Heart left ventricle (tissue), 16 donors: ENCODE data around the gene PRSS16. TPM values are rescaled to one million over a fixed set of nuclear protein-coding genes. Genes with fewer than 3 reads are reported as not detected.
"Not testable (repeated sequence)": the region's sequence is repeated elsewhere in the genome, so short reads cannot be mapped to it uniquely, and the experiment has no call there.

Source experiments
- ATAC-seq, 4 donors: fragments of 200-7000 bp; cut with Tn5 transposase; one replicate each; pipeline ENCODE4 v1.9.1; 2020 to 2022; ENCODE audit warnings: moderate library complexity in 4 of 4, mild to moderate bottlenecking in 3 of 4, moderate number of reproducible peaks in 1 of 4
- DNase-seq, 5 donors: peaks; one replicate each; pipeline ENCODE4 v3.0.0-alpha.2; 2020
- H3K27ac ChIP-seq, 12 donors: fragments of 200-600 bp; sonication (generic) in 4 of 12; one replicate each; pipeline versions ENCODE4 v1.5.0 to v1.8.0; 2016 to 2022; ENCODE audit warnings: mild to moderate bottlenecking in 2 of 12
- H3K27me3 ChIP-seq, 9 donors: fragments of 200-600 bp; sonication (generic) in 2 of 9; one replicate each; pipeline versions ENCODE4 v1.5.1 to v1.8.0; 2016 to 2022; ENCODE audit warnings: mild to moderate bottlenecking in 3 of 9
- H3K36me3 ChIP-seq, 9 donors: fragments of 200-600 bp; sonication (generic) in 2 of 9; one replicate each; pipeline versions ENCODE4 v1.5.0 to v1.8.0; 2018 to 2022; ENCODE audit warnings: mild to moderate bottlenecking in 2 of 9
- H3K4me1 ChIP-seq, 12 donors: fragments of 200-600 bp; sonication (generic) in 4 of 12; one replicate each; pipeline versions ENCODE4 v1.5.0 to v1.8.0; 2016 to 2022; ENCODE audit warnings: mild to moderate bottlenecking in 3 of 12
- H3K4me3 ChIP-seq, 12 donors: fragments of 200-600 bp; sonication (generic) in 4 of 12; one replicate each; pipeline versions ENCODE4 v1.5.0 to v1.8.0; 2017 to 2022; ENCODE audit warnings: mild to moderate bottlenecking in 9 of 12, moderate library complexity in 4 of 12
- H3K9me3 ChIP-seq, 12 donors: fragments of 200-600 bp; sonication (generic) in 4 of 12; one replicate each; pipeline versions ENCODE4 v1.5.0 to v1.8.0; 2016 to 2022; ENCODE audit warnings: mild to moderate bottlenecking in 1 of 12
- CTCF ChIP-seq, 12 donors: fragments of 200-600 bp; sonication (generic) in 4 of 12; IDR thresholded peaks; one replicate each; pipeline versions ENCODE4 v1.5.0 to v1.8.0; 2018 to 2022; ENCODE audit warnings: antibody characterized with exemption in 12 of 12, mild to moderate bottlenecking in 5 of 12
- POLR2A ChIP-seq, 2 donors: fragments of 450-650 bp; IDR thresholded peaks; one replicate each; pipeline ENCODE4 v1.6.1; 2017; ENCODE audit warnings: antibody characterized with exemption in 2 of 2, mild to moderate bottlenecking in 2 of 2, moderate library complexity in 2 of 2
- WGBS, 4 donors: extraction: QIAGEN DNeasy Blood & Tissue Kit in 2 of 4; methylation state at CpG; one replicate each; pipeline versions ENCODE4 v1.1.5 to v1.1.7; 2013 to 2018; 5-methylcytosine and 5-hydroxymethylcytosine counted together
- intact Hi-C, 10 donors: fragments of 100-400 bp; cut with DNase I; formaldehyde crosslinking; loops; one replicate each; pipeline versions ENCODE4 v1.11.1 to v1.14.2; 2022
- polyA plus RNA-seq, 2 donors: library from polyadenylated mRNA; stranded (reverse); fragments of 200-250 nt; gene quantifications; one replicate each; pipeline ENCODE4 v1.2.3, GENCODE V29; 2013
- total RNA-seq, 9 donors: library from RNA; depleted of rRNA in 2 of 9; stranded (reverse); fragments of >200 nt in 2 of 9; fragmentation: NEBNext Ultra II Directional in 3 of 9; extraction: Animal tissue kit (Norgen Biotek cat#: 25700) in 3 of 9; gene quantifications; one replicate each; pipeline versions ENCODE4 v1.1.0 to v1.2.4, GENCODE V29; 2016 to 2023
- donor health status: ischemic (EF 13 %, LVEDD 7.1; RV severe dilation, severe dysfunction).
- donor health status: healthy with polysubstance abuse.
- donor health status: DM: no; HTN: yes; CAD: no.
- donor health status: DM: no; HTN: no; CAD: no.
- donor health status: ischemic (EF 25% LVEDD 6.9; RV normal size, moderate dysfunction).
- donor health status: ischemic (EF 25% LVEDD 5.7; RV mildly dilated, moderate dysfunction).
- donor health status: healthy.
- donor health status: DM: yes; HTN: yes; CAD: no.
- donor health status: ischemic (EF 35%, LVEDD 5.7; RV mildly dilated, moderate dysfunction).
- donor health status: nonischemic (EF 11% LVEDD 7.7; RV severe dilation, severe dysfunction).
- donor health status: DM: yes; HTN: yes; CAD: no.
- donor health status: PGD.
- donor health status: ischemic (EF 29% LVEDD 5.4; RV normal size, mild dysfunction).
- donor health status: nonischemic (EF 23%, LVEDD 6.1; RV moderate dilation, normal function).

Gene PRSS16
- total and polyA plus RNA-seq, 11 donors, result 0.11 to 1.5 TPM; not detected in 9

- H3K4me1 ChIP-seq, result no peaks in the 10 kb centered on the region
- H3K9me3 ChIP-seq, result peaks cover 0 to 17% (median 0%) of the 10 kb centered on the region in 12 donors
- no peak overlapping the region for H3K4me3 ChIP-seq
- TF ChIP-seq CTCF (IDR thresholded peaks at IDR 0.05) (no peak), POLR2A (IDR thresholded peaks at IDR 0.05) (no peak)
- H3K36me3 ChIP-seq, result no peaks in the 10 kb centered on the region
- no peak for ATAC-seq
- intact Hi-C loops, result no loop called here
- no peak for DNase-seq
- WGBS, 4 donors, result 21 to 43% (median 28%) methylated on average over 29 of the region's 29 CpGs
- peaks cover 0 to 77% (median 51%) of the 10 kb centered on the region in 9 donors for H3K27me3 ChIP-seq
- no peak overlapping the region for H3K27ac ChIP-seq
These were observed 33.9 kb upstream of the PRSS16 start for GRCh38 chr6:27213544-27214125.

GRCh38 chr6:27214126-27214601, 33.3 kb upstream of the PRSS16 start:
- 24 to 33% (median 26%) methylated on average over 19 of the region's 19 CpGs for WGBS, 4 donors
- peaks cover 0 to 17% (median 0%) of the 10 kb centered on the region in 12 donors for H3K9me3 ChIP-seq
- no peak overlapping the region for H3K27ac ChIP-seq
- H3K36me3 ChIP-seq, result no peaks in the 10 kb centered on the region
- ATAC-seq (no peak), DNase-seq (no peak)
- intact Hi-C loops, result no loop called here
- H3K4me3 ChIP-seq, result no peak overlapping the region
- H3K27me3 ChIP-seq, result peaks cover 0 to 72% (median 46%) of the 10 kb centered on the region in 9 donors
- TF ChIP-seq POLR2A (IDR thresholded peaks at IDR 0.05), result no peak
- TF ChIP-seq CTCF (IDR thresholded peaks at IDR 0.05), result no peak
- H3K4me1 ChIP-seq, result no peaks in the 10 kb centered on the region

GRCh38 chr6:27216874-27217273, 30.6 kb upstream of the PRSS16 start:
- no peaks in the 10 kb centered on the region for H3K4me1 ChIP-seq
- TF ChIP-seq POLR2A (IDR thresholded peaks at IDR 0.05) (no peak), CTCF (IDR thresholded peaks at IDR 0.05) (no peak)
- H3K27ac ChIP-seq, result no peak overlapping the region
- intact Hi-C loops, result no loop called here
- peaks cover 0 to 58% (median 33%) of the 10 kb centered on the region in 9 donors for H3K27me3 ChIP-seq
- H3K9me3 ChIP-seq, result peaks cover 0 to 17% (median 0%) of the 10 kb centered on the region in 12 donors
- no peak for DNase-seq
- ATAC-seq, result no peak
- WGBS, 4 donors, result 91 to 94% (median 93%) methylated on average over 21 of the region's 21 CpGs
- H3K36me3 ChIP-seq, result no peaks in the 10 kb centered on the region
- no peak overlapping the region for H3K4me3 ChIP-seq

- ATAC-seq, intact Hi-C loops, H3K4me1 ChIP-seq, H3K36me3 ChIP-seq, H3K9me3 ChIP-seq, H3K4me3 ChIP-seq, H3K27ac ChIP-seq, DNase-seq: not testable (repeated sequence)
- 91 to 93% (median 91%) methylated on average over 15 of the region's 15 CpGs for WGBS, 4 donors
- peaks cover 0 to 57% (median 19%) of the 10 kb centered on the region in 9 donors for H3K27me3 ChIP-seq
These were observed 24.5 kb upstream of the PRSS16 start for GRCh38 chr6:27222971-27223370.

- H3K36me3 ChIP-seq, result no peaks in the 10 kb centered on the region
- H3K4me3 ChIP-seq, result no peak overlapping the region
- intact Hi-C loops, result no loop called here
- ATAC-seq (no peak), DNase-seq (no peak)
- H3K27ac ChIP-seq, result no peak overlapping the region
- H3K4me1 ChIP-seq, result no peaks in the 10 kb centered on the region
- TF ChIP-seq POLR2A (IDR thresholded peaks at IDR 0.05) (no peak), CTCF (IDR thresholded peaks at IDR 0.05) (no peak)
- 60 to 75% (median 70%) methylated on average over 4 of the region's 4 CpGs for WGBS, 4 donors
- no peaks in the 10 kb centered on the region for H3K9me3 ChIP-seq
- peaks cover 0 to 74% (median 27%) of the 10 kb centered on the region in 9 donors for H3K27me3 ChIP-seq
These were observed 22.8 kb upstream of the PRSS16 start for GRCh38 chr6:27224729-27225128.
